ENCODE results near the gene RALGDS.

RALGDS gene

DNA sequence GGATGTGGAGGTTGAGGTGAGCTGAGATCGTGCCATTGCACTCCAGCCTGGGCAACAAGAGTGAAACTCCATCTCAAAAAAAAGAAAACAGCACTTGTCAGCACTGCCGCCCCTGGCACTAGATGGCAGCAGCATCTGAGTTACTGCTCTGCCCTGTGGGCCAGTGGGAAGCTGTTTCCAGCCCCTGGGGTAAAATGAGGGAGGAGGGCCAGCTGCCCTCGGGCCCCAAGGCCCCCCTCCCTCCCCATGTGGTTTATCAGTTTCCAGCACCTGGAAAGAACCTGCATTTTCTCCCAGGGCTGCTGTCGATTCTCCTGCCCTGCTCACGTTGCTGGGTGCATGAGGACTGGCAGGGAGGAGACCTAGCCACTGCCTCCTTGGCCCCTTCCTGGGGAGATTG, 72.4 kb downstream of the RALGDS start:
- no peak for DNase-seq

Measured in NCI-H2029 treated with DMSO at 0.1 percent for 48 hours (cell line).